GM18909 (cell line): ENCODE results near the gene URGCP.
A peak's percentile ranks its signal among the peaks of the same experiment; 100 is the strongest.
"Not testable (repeated sequence)": the region's sequence is repeated elsewhere in the genome, so short reads cannot be mapped to it uniquely, and the experiment has no call there.

Source experiments
- ATAC-seq: cut with Tn5 transposase; IDR thresholded peaks from one replicate; pipeline ENCODE4 v1.9.1; 2021; ENCODE audit warnings: mild to moderate bottlenecking; ENCODE audit not compliant: unreplicated experiment, poor library complexity

URGCP gene

GRCh38 chr7:43915907-43916306 lies 9.5 kb upstream of the URGCP start:
- ATAC-seq, result no peak

GRCh38 chr7:43914795-43915194 lies 8.4 kb upstream of the URGCP start:
- ATAC-seq, result no peak

GRCh38 chr7:43905956-43906330 lies 453 bp downstream of the URGCP start:
- peak; percentile 47 for ATAC-seq

GRCh38 chr7:43905209-43905946 lies 1.0 kb downstream of the URGCP start:
- ATAC-seq, result no peak

GRCh38 chr7:43904533-43905208 lies 1.7 kb downstream of the URGCP start:
- ATAC-seq, result no peak

GRCh38 chr7:43902542-43903054 lies 3.8 kb downstream of the URGCP start:
- ATAC-seq, result no peak

GRCh38 chr7:43898571-43898970 lies 7.8 kb downstream of the URGCP start:
- not testable (repeated sequence) for ATAC-seq

GRCh38 chr7:43895847-43896415 lies 10.5 kb downstream of the URGCP start:
- ATAC-seq, result no peak

- no peak for ATAC-seq
Observed at GRCh38 chr7:43891069-43891955, 15.1 kb downstream of the URGCP start.

GRCh38 chr7:43890468-43890867 lies 15.9 kb downstream of the URGCP start:
- no peak for ATAC-seq

GRCh38 chr7:43888993-43889945 lies 17.1 kb downstream of the URGCP start:
- no peak for ATAC-seq

- no peak for ATAC-seq
Observed at GRCh38 chr7:43884617-43885016, 21.8 kb downstream of the URGCP start.

GRCh38 chr7:43884209-43884608 lies 22.2 kb downstream of the URGCP start:
- no peak for ATAC-seq

- ATAC-seq, result no peak
Observed at GRCh38 chr7:43880596-43880995, 25.8 kb downstream of the URGCP start.

GRCh38 chr7:43879477-43879876 lies 26.9 kb downstream of the URGCP start:
- ATAC-seq, result no peak

- no peak for ATAC-seq
Observed at GRCh38 chr7:43878867-43879266, 27.5 kb downstream of the URGCP start.

GRCh38 chr7:43877968-43878864 lies 28.2 kb downstream of the URGCP start:
- ATAC-seq, result no peak

GRCh38 chr7:43876976-43877745 lies 29.2 kb downstream of the URGCP start:
- no peak for ATAC-seq
